ENCODE measurements around the gene ACTR10.
A peak's percentile ranks its signal among the peaks of the same experiment; 100 is the strongest.

ACTR10 gene

GRCh38 chr14:58166005-58166983, 33.7 kb upstream of the ACTR10 start:
- Histone ChIP-seq H3K4me1 (ENCODE audit: control insufficient read depth in 1 of 2, insufficient read depth in 1 of 2, low read depth in 1 of 2, low read length in 1 of 2) (no peaks in the 10 kb centered on the region), H3K9me3 (no peaks in the 10 kb centered on the region), H3K27me3 (peaks cover 4% of the 10 kb centered on the region), H3K36me3 (no peaks in the 10 kb centered on the region), H3K27ac (no peak overlapping the region), H3K4me3 (ENCODE audit: low read depth in 1 of 2, low read length in 1 of 2) (no peak overlapping the region)
- peak; percentile 53 for TF ChIP-seq CTCF (IDR thresholded peaks at IDR 0.05)

GRCh38 chr14:58167057-58167456, 32.9 kb upstream of the ACTR10 start:
- H3K4me3 ChIP-seq (ENCODE audit: low read depth in 1 of 2, low read length in 1 of 2) = no peak overlapping the region
- TF ChIP-seq CTCF (IDR thresholded peaks at IDR 0.05) = no peak

GRCh38 chr14:58167891-58168290, 32.1 kb upstream of the ACTR10 start:
- Histone ChIP-seq H3K27me3 (peaks cover 7% of the 10 kb centered on the region), H3K4me3 (ENCODE audit: low read depth in 1 of 2, low read length in 1 of 2) (no peak overlapping the region), H3K4me1 (ENCODE audit: control insufficient read depth in 1 of 2, insufficient read depth in 1 of 2, low read depth in 1 of 2, low read length in 1 of 2) (no peaks in the 10 kb centered on the region), H3K36me3 (no peaks in the 10 kb centered on the region), H3K9me3 (no peaks in the 10 kb centered on the region), H3K27ac (no peak overlapping the region)
- TF ChIP-seq CTCF (IDR thresholded peaks at IDR 0.05) = no peak

More at GRCh38 chr14:58167057-58167456, 32.9 kb upstream of the ACTR10 start:
- H3K36me3 ChIP-seq = no peaks in the 10 kb centered on the region
- no peaks in the 10 kb centered on the region for H3K4me1 ChIP-seq (ENCODE audit: control insufficient read depth in 1 of 2, insufficient read depth in 1 of 2, low read depth in 1 of 2, low read length in 1 of 2)
- H3K9me3 ChIP-seq = no peaks in the 10 kb centered on the region
- H3K27me3 ChIP-seq = peaks cover 7% of the 10 kb centered on the region
- H3K27ac ChIP-seq = no peak overlapping the region

- Histone ChIP-seq H3K36me3 (no peaks in the 10 kb centered on the region), H3K4me3 (ENCODE audit: low read depth in 1 of 2, low read length in 1 of 2) (no peak overlapping the region), H3K27ac (no peak overlapping the region), H3K27me3 (peaks cover 16% of the 10 kb centered on the region), H3K4me1 (ENCODE audit: control insufficient read depth in 1 of 2, insufficient read depth in 1 of 2, low read depth in 1 of 2, low read length in 1 of 2) (no peaks in the 10 kb centered on the region), H3K9me3 (no peaks in the 10 kb centered on the region)
- no peak for TF ChIP-seq CTCF (IDR thresholded peaks at IDR 0.05)
These were observed 28.9 kb upstream of the ACTR10 start for GRCh38 chr14:58171090-58171489.

GRCh38 chr14:58177125-58177524, 22.8 kb upstream of the ACTR10 start:
- no peaks in the 10 kb centered on the region for H3K4me1 ChIP-seq (ENCODE audit: control insufficient read depth in 1 of 2, insufficient read depth in 1 of 2, low read depth in 1 of 2, low read length in 1 of 2)
- H3K27me3 ChIP-seq = peaks cover 12% of the 10 kb centered on the region
- no peak overlapping the region for H3K27ac ChIP-seq
- no peak for TF ChIP-seq CTCF (IDR thresholded peaks at IDR 0.05)
- H3K9me3 ChIP-seq = no peaks in the 10 kb centered on the region
- no peak overlapping the region for H3K4me3 ChIP-seq (ENCODE audit: low read depth in 1 of 2, low read length in 1 of 2)
- no peaks in the 10 kb centered on the region for H3K36me3 ChIP-seq
